Measurements from ENCODE around the gene MYOF.
"Not testable (repeated sequence)": the region's sequence is repeated elsewhere in the genome, so short reads cannot be mapped to it uniquely, and the experiment has no call there.

Gene MYOF

DNA sequence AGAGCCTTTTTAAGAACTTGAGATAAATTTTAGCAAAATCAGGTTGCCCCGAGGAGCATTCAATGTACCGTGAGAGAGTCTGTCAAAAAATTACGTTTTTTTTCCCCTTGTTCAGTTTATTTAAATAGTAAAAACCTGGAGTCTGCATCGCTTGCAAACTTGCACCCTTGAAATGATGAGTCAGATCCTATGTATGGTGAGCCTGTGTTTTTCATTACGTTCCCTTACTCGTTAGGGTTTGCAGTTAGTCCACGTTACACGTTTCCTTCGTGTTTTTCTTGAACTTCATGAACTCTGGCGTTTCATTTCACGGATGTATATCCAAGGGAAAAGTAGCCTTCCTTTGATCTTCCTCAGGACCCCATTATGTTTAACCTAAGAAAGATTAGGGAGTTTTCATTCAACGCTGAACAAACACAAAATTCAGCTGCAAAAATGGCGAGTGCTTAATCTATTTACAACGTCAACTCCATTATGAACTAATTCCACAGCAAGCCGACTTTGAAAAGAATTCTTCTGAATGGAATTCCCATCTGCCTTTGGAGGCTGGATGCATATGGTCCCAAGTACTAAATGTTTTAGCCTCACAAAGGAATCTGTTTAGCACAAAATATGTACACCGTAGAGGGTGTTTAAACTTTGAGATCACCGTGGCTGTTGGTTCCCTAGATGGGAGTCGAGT, 182.4 kb downstream of the MYOF start:
- no peak for DNase-seq (ENCODE audit: low read depth in 2 of 3, low spot score in 1 of 3)

- DNase-seq (ENCODE audit: low read depth in 2 of 3, low spot score in 1 of 3), result no peak
These were observed 182.9 kb downstream of the MYOF start for GRCh38 chr10:93299195-93299594.

GRCh38 chr10:93296151-93296550, 186.0 kb downstream of the MYOF start:
- no peak for DNase-seq (ENCODE audit: low read depth in 2 of 3, low spot score in 1 of 3)

DNA sequence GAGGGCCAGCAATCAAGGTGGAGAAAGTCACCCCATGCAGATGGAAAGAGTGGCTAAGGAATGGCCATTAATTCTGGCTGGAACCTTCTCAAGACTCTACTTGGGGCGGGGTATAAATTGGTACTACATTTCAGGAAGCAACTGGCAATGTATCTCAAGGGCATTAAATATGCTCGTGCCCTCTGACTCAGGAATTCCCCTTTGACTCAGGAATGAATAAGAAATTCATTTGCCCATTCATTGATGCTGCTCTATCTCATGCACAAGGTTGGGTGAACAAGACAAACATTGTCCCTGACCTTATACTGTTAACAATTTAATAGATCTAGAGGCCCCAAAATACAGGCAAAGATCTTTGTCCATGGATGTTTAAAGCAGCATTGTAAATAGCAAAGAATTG, 188.1 kb downstream of the MYOF start:
- DNase-seq (ENCODE audit: low read depth in 2 of 3, low spot score in 1 of 3), result no peak

- no peak for DNase-seq (ENCODE audit: low read depth in 2 of 3, low spot score in 1 of 3)
These were observed 191.3 kb downstream of the MYOF start for GRCh38 chr10:93290661-93291354.

DNA sequence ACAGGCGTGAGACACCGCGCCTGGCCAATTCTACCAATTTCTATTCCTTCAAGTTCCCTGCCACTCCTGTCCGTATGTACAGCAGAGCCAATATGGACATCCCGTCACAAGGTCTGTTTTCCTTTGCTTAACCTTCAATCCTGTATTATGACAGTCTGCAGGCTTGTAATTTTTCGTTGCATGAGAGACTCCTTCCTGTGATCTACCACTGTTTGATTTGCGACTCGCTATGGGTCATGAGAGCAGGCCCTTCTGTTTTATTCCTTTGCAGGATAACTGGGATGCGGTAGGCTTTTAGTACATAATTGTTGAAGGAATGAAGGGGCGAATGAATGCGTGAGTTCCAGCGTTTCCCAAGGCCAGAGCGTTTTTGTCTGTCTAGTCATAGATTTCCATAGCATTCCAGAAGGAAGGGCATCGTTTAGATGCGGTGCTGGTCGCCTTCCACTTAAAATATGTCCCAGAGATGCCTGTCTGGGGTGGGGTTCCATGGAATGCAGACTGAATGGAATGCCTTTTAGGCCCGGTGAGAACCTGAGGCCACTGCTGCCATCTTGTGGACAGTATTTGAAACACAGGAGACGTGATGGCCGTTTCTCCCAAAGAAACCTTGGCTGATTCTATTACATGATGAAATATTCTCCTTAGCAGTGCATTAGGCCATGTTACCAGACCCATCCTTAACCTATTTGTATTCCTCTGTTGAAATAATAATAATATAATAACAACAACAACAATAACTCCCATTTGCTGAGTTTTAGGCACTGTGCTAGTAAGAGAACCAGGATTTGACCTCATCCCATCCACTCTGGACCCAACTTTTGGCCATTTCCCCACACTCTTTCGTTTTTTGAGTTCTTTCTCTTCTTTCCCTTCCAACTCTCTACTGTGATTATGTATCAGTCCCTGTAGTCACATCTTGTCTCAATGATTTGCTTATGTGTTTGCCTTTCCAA, 193.2 kb downstream of the MYOF start:
- peak; percentile 22 to 66 (median 40) for DNase-seq (ENCODE audit: low read depth in 2 of 3, low spot score in 1 of 3)

DNA sequence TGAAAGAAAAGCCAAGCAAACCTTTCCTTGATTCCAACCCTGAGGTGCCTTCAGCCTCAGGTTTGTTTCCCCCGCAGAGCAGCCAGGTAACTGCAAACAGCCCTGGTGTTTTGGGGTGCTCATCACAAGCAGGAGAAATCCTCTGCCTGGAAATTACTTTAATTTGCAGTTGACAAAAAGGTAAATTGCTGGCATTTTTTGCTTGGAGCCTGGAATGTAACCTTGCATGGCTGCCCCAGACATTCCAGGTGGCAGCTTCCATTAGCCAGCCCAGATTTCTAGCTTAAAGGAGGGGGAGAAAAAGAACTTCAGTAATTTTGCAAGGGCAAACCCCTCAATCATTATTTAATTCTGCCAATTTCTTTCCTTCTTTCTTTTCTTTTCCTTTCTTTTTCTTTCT, 194.4 kb downstream of the MYOF start:
- no peak for DNase-seq (ENCODE audit: low read depth in 2 of 3, low spot score in 1 of 3)

GRCh38 chr10:93284246-93284645, 197.9 kb downstream of the MYOF start:
- DNase-seq (ENCODE audit: low read depth in 2 of 3, low spot score in 1 of 3), result not testable (repeated sequence)

DNA sequence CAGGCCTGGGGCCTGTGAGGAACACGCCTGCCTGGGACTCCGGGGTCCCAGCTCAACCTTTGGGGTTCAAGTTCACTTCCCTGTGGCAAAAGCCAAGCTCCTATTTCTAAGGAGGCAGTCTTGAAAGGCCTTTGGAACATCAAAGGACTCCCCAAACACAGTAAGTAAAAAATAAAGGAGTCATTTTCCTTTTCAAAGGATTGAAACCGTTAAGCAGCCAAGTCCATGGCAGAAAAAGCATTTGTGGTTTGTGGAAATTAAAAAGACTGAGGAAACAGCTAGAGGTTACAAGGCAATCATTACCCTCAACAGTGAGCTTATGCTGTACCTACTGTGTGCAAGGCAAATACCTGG, 200.8 kb downstream of the MYOF start:
- no peak for DNase-seq (ENCODE audit: low read depth in 2 of 3, low spot score in 1 of 3)

DNA sequence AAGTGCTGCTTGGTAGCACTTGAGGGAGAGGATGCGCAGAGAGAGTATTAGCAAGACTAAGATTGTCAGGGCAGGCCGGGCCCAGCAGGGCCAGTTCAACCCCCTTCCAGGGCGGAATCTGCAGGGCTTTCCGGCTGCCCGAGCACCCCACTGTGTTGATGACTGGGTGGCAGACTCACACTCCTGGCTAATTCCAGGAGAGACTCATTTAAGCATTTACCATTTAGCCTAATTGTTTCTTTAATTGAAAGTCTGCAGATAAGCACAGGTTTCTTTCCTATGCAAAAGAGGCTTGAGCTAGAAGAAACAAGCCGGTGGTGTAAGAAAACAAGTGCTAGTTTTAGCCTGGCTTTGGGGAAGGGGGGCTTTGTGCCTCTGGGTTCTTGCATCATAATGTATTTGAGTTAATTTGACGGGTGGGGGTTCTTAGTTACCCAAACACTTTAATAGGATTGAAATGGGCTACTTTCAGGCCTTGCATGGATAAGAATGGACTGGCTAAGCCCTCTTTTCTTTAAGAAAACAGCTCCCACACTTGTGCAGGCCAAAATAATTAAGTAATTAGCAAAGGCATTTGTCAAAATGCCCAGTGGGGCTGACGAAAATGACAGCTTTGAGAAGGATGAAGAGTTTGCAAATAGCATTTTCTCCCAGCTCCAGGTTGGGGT, 201.3 kb downstream of the MYOF start:
- no peak for DNase-seq (ENCODE audit: low read depth in 2 of 3, low spot score in 1 of 3)

- no peak for DNase-seq (ENCODE audit: low read depth in 2 of 3, low spot score in 1 of 3)
These were observed 201.9 kb downstream of the MYOF start for GRCh38 chr10:93280121-93280698.

DNA sequence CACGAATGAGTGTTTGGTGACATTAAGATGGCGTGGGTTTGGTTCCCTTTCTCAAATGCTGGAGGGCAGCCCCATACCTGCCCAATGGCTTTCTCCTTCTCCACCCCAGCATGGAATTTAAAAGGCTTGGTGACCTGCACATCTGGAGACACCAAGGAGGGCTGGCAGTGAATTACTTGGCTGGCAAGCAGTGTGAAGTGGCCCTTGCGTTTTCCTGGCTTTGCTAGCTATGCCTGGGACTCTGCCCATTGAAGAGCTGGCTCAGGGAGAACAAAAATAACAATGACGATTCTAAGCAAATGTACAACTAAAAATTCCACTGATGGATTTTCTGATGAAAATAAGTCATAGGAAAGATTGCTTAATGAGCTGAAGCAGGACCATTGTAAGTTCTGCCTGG, 204.8 kb downstream of the MYOF start:
- no peak for DNase-seq (ENCODE audit: low read depth in 2 of 3, low spot score in 1 of 3)

DNA sequence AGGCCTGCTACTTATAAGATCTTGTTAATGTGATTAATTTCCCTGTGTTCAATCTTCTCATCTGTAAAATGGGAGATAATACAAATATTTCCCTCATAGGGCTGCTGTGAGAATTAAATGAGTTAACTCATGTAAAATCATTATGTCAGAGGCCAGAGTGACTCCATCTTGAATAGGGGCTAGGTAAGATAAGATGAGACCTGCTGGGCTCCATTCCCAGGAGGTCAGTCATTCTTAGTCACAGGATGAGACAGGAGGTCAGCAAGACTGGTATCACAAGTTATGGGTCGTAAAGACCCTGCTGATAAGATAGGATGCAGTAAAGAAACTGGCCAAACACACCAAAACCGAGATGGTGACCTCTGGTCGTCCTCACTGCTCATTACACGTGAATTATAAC, 207.7 kb downstream of the MYOF start:
- DNase-seq (ENCODE audit: low read depth in 2 of 3, low spot score in 1 of 3), result no peak

- no peak for DNase-seq (ENCODE audit: low read depth in 2 of 3, low spot score in 1 of 3)
These were observed 209.1 kb downstream of the MYOF start for GRCh38 chr10:93272884-93273675.

DNA sequence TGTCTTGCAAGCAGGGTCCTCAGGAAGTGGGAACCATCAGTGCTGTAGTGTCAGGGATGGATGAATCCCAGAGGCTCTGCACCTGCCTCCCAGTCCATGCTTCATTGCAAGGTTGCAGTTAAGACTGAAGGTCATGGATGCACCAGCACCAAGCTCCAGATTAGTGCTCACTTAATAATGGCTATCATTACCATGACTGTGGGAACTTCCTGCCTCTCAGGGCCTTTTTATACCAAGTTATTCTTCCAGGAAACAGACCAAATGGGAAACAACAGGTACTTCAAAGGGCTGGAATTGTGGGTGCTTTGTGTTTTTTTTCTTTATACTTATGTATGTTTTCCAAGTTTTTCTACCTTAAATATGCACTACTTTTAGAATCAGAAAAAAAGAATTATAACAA, 210.8 kb downstream of the MYOF start:
- DNase-seq (ENCODE audit: low read depth in 2 of 3, low spot score in 1 of 3), result no peak

DNA sequence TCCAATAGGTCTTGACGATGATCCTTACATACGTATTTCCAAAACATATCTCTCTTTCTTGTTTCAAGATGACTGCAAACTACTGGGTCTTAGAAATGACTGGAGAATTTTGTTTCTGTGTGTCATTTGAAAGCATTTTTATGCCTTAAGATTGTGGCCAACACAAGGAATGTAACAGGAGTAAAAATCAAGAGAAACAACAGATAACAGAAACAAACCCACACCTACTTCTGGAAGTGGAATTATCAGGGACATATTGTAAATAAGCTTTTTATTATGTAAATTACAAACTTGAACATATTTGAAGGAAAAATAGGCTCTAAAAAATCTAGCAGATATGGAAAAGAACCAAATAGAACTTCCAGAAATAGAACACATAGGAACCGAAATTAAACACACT, 212.9 kb downstream of the MYOF start:
- no peak for DNase-seq (ENCODE audit: low read depth in 2 of 3, low spot score in 1 of 3)

DNA sequence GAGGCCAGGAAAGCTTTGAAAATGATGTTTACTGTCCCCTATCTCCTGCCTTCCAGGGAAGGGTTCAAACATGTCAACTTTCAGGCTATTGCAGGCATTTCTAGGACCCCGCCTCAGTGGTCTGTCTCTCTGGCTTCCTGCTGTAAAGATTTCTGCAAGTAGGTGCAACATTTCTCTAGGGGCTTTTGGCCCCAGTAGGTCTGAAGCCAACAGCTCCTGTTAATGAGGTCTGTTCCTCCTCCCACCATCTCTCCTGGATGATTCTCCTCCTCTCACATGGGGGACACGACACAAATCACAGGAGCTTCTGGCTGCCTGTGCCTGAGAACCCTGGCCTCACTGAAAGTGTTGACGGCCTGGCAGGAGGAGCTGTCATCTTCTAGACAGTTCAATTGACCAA, 214.1 kb downstream of the MYOF start:
- DNase-seq (ENCODE audit: low read depth in 2 of 3, low spot score in 1 of 3), result no peak

GRCh38 chr10:93267521-93267920, 214.6 kb downstream of the MYOF start:
- no peak for DNase-seq (ENCODE audit: low read depth in 2 of 3, low spot score in 1 of 3)

DNA sequence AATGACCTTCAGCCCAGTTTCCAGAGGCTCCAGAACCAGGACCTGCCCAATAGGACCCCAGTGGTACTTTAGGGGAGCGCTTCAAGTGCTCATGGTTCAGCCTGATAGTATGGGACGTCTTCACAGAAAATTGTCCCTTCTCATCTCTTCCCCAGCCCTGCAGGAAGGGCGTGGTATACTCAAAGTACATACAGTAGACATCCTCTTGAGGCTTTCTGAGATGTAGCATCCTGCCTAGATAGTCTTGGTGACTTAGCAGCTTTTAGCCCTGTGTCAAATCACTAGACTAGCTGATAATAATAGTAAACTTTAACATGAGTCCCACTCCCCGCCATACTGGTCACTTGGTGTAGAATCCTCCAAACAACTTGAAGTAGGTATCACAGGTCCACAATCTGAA, 215.3 kb downstream of the MYOF start:
- no peak for DNase-seq (ENCODE audit: low read depth in 2 of 3, low spot score in 1 of 3)

DNA sequence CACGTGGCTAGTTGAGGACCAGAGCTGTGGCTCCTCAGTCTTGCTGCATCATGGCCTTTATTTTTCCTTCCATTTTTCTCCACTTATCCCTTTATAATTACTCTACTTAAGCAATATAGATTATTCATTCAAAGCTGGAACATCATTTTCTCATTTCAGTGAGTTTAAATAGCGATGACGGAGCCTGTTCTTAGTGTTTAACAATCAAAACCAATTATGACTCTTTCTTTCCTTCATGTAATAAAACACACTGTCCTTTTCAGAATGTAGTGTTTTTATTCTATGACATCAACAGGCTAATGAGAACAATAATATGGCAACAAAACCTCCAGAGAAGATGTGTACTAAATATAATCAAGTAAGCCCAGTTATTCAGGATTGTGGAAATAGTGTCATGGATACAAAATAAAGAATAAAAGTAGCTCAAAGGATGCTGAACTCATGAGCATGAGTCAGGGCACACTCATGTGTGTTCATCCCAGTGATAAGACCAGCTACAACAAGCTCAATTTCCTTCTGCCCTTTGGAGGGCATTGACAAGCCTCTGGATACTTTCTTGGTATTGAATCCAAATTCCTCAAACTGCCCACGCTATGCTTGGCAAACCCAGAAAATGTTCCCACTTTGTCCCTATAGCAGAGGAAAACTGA, 220.0 kb downstream of the MYOF start:
- no peak for DNase-seq (ENCODE audit: low read depth in 2 of 3, low spot score in 1 of 3)
